ENCODE measurements around the gene PLCG2. TPM values are rescaled to one million over a fixed set of nuclear protein-coding genes. Genes with fewer than 3 reads are reported as not detected.

PLCG2 gene
- total RNA-seq, 2 experiments from 2014 or later, result 196 to 485 TPM

- H3K9me2 ChIP-seq (ENCODE audit: insufficient read depth, low read length), result no peaks in the 10 kb centered on the region
- DNase-seq (ENCODE audit: low spot score), result no peak
- H3K4me1 ChIP-seq (ENCODE audit: insufficient read depth, low read length, poor library complexity, severe bottlenecking), result peaks cover 44% of the 10 kb centered on the region
- ChIA-PET POLR2A (interaction anchor here (0.6 to 1.8 kb wide), 9 partner anchors 10 to 102 kb away, joined by 3 to 7 read pairs (median 4); no protein-coding TSS in a partner anchor), CTCF (ENCODE audit: unreplicated experiment) (interaction anchor here (1.0 kb wide), 1 partner anchor 11 kb away, joined by 3 read pairs; no protein-coding TSS in a partner anchor)
- H2AFZ ChIP-seq (ENCODE audit: low read length), result no peak overlapping the region
- H4K20me1 ChIP-seq (ENCODE audit: insufficient read depth, low read length), result no peaks in the 10 kb centered on the region; the same call in 1 of the 2 replicates
- H3K36me3 ChIP-seq (ENCODE audit: insufficient read depth, low read length), result peaks cover 96% of the 10 kb centered on the region
- peak overlapping the region; percentile 30 for H3K4me2 ChIP-seq (ENCODE audit: low read length)
- no peak overlapping the region for H3K4me3 ChIP-seq (ENCODE audit: low read depth, low read length, poor library complexity, severe bottlenecking)
- H3K9me3 ChIP-seq (ENCODE audit: low read length), result no peaks in the 10 kb centered on the region
- peaks cover 51% of the 10 kb centered on the region for H3K79me2 ChIP-seq (ENCODE audit: insufficient read depth, low read depth, low read length)
- TF ChIP-seq CTCF (conservative IDR thresholded peaks at IDR 0.05; ENCODE audit: low read length) (no peak), EZH2phosphoT487 (IDR thresholded peaks at IDR 0.05; ENCODE audit: borderline replicate concordance, low read depth, low read length) (no peak)
- TSS peak; percentile 16 for BruUV-seq (replicated peaks)
- intact Hi-C loops (cut with micrococcal nuclease; ENCODE audit: unreplicated experiment), result loop anchor here (5.0 kb wide), 1 partner anchor 51 kb away; no protein-coding TSS in a partner anchor
- H3K27ac ChIP-seq (ENCODE audit: low read depth, low read length, poor library complexity, severe bottlenecking), result peak overlapping the region; percentile 47
Observed at GRCh38 chr16:81873206-81873605, 94.1 kb downstream of the PLCG2 start.

GRCh38 chr16:81873843-81874752, 95.0 kb downstream of the PLCG2 start:
- BruUV-seq (replicated peaks), result no TSS peak
- Histone ChIP-seq H3K9me3 (ENCODE audit: low read length) (no peaks in the 10 kb centered on the region), H2AFZ (ENCODE audit: low read length) (no peak overlapping the region), H3K79me2 (ENCODE audit: insufficient read depth, low read depth, low read length) (peaks cover 51% of the 10 kb centered on the region), H4K20me1 (ENCODE audit: insufficient read depth, low read length) (no peaks in the 10 kb centered on the region; the same call in 1 of the 2 replicates), H3K27ac (ENCODE audit: low read depth, low read length, poor library complexity, severe bottlenecking) (peak overlapping the region; percentile 47), H3K4me2 (ENCODE audit: low read length) (peak overlapping the region; percentile 56), H3K36me3 (ENCODE audit: insufficient read depth, low read length) (peaks cover 96% of the 10 kb centered on the region), H3K9me2 (ENCODE audit: insufficient read depth, low read length) (no peaks in the 10 kb centered on the region), H3K4me1 (ENCODE audit: insufficient read depth, low read length, poor library complexity, severe bottlenecking) (peaks cover 44% of the 10 kb centered on the region), H3K4me3 (ENCODE audit: low read depth, low read length, poor library complexity, severe bottlenecking) (no peak overlapping the region)
- DNase-seq (ENCODE audit: low spot score), result peak; percentile 81
- ChIA-PET POLR2A (interaction anchor here (0.6 to 1.8 kb wide), 11 partner anchors 10 to 125 kb away, joined by 3 to 7 read pairs (median 4); no protein-coding TSS in a partner anchor), CTCF (ENCODE audit: unreplicated experiment) (interaction anchor here (0.7 to 1.0 kb wide), 2 partner anchors 12 to 83 kb away, joined by 3 read pairs; no protein-coding TSS in a partner anchor)
- peak; percentile 98 for TF ChIP-seq CTCF (conservative IDR thresholded peaks at IDR 0.05; ENCODE audit: low read length)
- TF ChIP-seq EZH2phosphoT487 (IDR thresholded peaks at IDR 0.05; ENCODE audit: borderline replicate concordance, low read depth, low read length), result no peak
- intact Hi-C loops (cut with micrococcal nuclease; ENCODE audit: unreplicated experiment), result loop anchor here (2.0 to 5.0 kb wide), 4 partner anchors 43 to 135 kb away; no protein-coding TSS in a partner anchor

Data from OCI-LY7 (cell line).